Measurements from ENCODE around the gene EPHA6.

DNA sequence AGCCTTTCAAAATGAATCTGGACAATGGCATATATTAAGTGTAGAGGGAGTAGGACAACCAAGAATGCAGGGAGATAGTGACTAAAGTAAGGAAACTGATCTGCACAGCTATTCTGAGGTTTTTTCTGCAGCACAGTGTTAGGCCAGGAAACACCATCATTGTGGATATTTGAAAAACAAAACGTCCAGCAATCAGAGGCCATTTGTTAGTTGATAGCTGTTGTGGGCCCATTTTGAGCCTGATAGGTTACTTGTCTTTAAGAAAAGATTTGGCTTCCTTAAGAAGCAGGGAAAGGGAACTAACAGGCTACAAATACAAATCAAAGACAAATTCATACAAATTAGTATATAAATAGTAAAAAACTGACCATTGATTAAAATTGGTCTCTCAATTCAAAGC lies 574.4 kb downstream of the EPHA6 start:
- no peak for TF ChIP-seq POLR2A (IDR thresholded peaks at IDR 0.05)
- TF ChIP-seq, protein P1, sequence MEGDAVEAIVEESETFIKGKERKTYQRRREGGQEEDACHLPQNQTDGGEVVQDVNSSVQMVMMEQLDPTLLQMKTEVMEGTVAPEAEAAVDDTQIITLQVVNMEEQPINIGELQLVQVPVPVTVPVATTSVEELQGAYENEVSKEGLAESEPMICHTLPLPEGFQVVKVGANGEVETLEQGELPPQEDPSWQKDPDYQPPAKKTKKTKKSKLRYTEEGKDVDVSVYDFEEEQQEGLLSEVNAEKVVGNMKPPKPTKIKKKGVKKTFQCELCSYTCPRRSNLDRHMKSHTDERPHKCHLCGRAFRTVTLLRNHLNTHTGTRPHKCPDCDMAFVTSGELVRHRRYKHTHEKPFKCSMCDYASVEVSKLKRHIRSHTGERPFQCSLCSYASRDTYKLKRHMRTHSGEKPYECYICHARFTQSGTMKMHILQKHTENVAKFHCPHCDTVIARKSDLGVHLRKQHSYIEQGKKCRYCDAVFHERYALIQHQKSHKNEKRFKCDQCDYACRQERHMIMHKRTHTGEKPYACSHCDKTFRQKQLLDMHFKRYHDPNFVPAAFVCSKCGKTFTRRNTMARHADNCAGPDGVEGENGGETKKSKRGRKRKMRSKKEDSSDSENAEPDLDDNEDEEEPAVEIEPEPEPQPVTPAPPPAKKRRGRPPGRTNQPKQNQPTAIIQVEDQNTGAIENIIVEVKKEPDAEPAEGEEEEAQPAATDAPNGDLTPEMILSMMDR (IDR thresholded peaks at IDR 0.05) = no peak
